ENCODE measurements around the gene PSME3. TPM values are rescaled to one million over a fixed set of nuclear protein-coding genes. Genes with fewer than 3 reads are reported as not detected.

Gene PSME3
- total RNA-seq, 1 experiment from 2014 or later = 192 TPM

- no peak for TF ChIP-seq PRRX2 (CRISPR knock-in tag; IDR thresholded peaks at IDR 0.05)
These were observed 34.5 kb upstream of the PSME3 start, which contains the start of the genes CNTD1 and COA3 (continued) for GRCh38 chr17:42798383-42799380.

GRCh38 chr17:42803074-42803883 is 29.9 kb upstream of the PSME3 start:
- H3K27me3 Mint-ChIP-seq (ENCODE audit: low read depth) = peaks cover 29% of the 10 kb centered on the region
- H3K4me3 Mint-ChIP-seq = no peak overlapping the region
- no peaks in the 10 kb centered on the region for H3K4me1 Mint-ChIP-seq
- CTCF ChIA-PET = interaction anchor here (1.1 to 3.0 kb wide), 4 partner anchors 17 to 226 kb away, joined by 3 to 12 read pairs (median 4); partner anchors contain the start of genes BECN1 and PSMC3IP
- ATAC-seq (no peak), DNase-seq (ENCODE audit: low spot score) (no peak)
- H3K9me3 Mint-ChIP-seq = peaks cover 6% of the 10 kb centered on the region
- TF ChIP-seq ZNF263 (CRISPR knock-in tag; IDR thresholded peaks at IDR 0.05; ENCODE audit: low read depth) = no peak
- no peak for TF ChIP-seq NFE2L1 (CRISPR knock-in tag; IDR thresholded peaks at IDR 0.05)
- no peak for TF ChIP-seq ZBTB21 (CRISPR knock-in tag; IDR thresholded peaks at IDR 0.05; ENCODE audit: borderline replicate concordance)
- no peak for TF ChIP-seq FOXP1 (CRISPR knock-in tag; IDR thresholded peaks at IDR 0.05; ENCODE audit: borderline replicate concordance)
- no peak for TF ChIP-seq ZNF232 (CRISPR knock-in tag; IDR thresholded peaks at IDR 0.05)
- no peak for TF ChIP-seq NR1H2 (CRISPR knock-in tag; IDR thresholded peaks at IDR 0.05)
- TF ChIP-seq HMGA2 (CRISPR knock-in tag; IDR thresholded peaks at IDR 0.05) = no peak
- H3K27ac Mint-ChIP-seq = no peak overlapping the region
- peaks cover 4% of the 10 kb centered on the region for H3K36me3 Mint-ChIP-seq
- POLR2A ChIA-PET = no interaction called here

GRCh38 chr17:42804918-42805367 is 28.3 kb upstream of the PSME3 start:
- Mint-ChIP-seq H3K9me3 (no peaks in the 10 kb centered on the region), H3K4me3 (no peak overlapping the region), H3K4me1 (no peaks in the 10 kb centered on the region), H3K27ac (no peak overlapping the region), H3K36me3 (peaks cover 5% of the 10 kb centered on the region), H3K27me3 (ENCODE audit: low read depth) (peaks cover 16% of the 10 kb centered on the region)
- TF ChIP-seq ZNF423 (CRISPR knock-in tag; IDR thresholded peaks at IDR 0.05) (no peak), TEAD4 (CRISPR knock-in tag; IDR thresholded peaks at IDR 0.05) (no peak), FOXP1 (CRISPR knock-in tag; IDR thresholded peaks at IDR 0.05; ENCODE audit: borderline replicate concordance) (no peak), MAX (CRISPR knock-in tag; IDR thresholded peaks at IDR 0.05) (no peak), CDX4 (CRISPR knock-in tag; IDR thresholded peaks at IDR 0.05; ENCODE audit: borderline replicate concordance) (no peak), GRHL2 (CRISPR knock-in tag; IDR thresholded peaks at IDR 0.05; ENCODE audit: insufficient replicate concordance, severe bottlenecking) (no peak), SOX15 (CRISPR knock-in tag; IDR thresholded peaks at IDR 0.05) (no peak), MLX (CRISPR knock-in tag; IDR thresholded peaks at IDR 0.05) (no peak), ZBTB21 (CRISPR knock-in tag; IDR thresholded peaks at IDR 0.05; ENCODE audit: borderline replicate concordance) (no peak), SMAD3 (CRISPR knock-in tag; IDR thresholded peaks at IDR 0.05; ENCODE audit: borderline replicate concordance) (no peak)
- ChIA-PET CTCF (interaction anchor here (1.8 kb wide), 1 partner anchor 19 kb away, joined by 5 read pairs; the partner anchor contains the start of gene BECN1), POLR2A (interaction anchor here (0.6 kb wide), 2 partner anchors 95 to 1321 kb away, joined by 3 to 6 read pairs; no protein-coding TSS in a partner anchor)
- DNase-seq (ENCODE audit: low spot score) = no peak
- no peak for ATAC-seq

- Mint-ChIP-seq H3K27me3 (ENCODE audit: low read depth) (peaks cover 4% of the 10 kb centered on the region), H3K4me1 (no peaks in the 10 kb centered on the region), H3K36me3 (peaks cover 13% of the 10 kb centered on the region), H3K9me3 (no peaks in the 10 kb centered on the region), H3K27ac (no peak overlapping the region), H3K4me3 (no peak overlapping the region)
- no peak for DNase-seq (ENCODE audit: low spot score)
- ATAC-seq = no peak
- ChIA-PET CTCF (interaction anchor here (1.5 to 1.8 kb wide), 2 partner anchors 14 to 18 kb away, joined by 3 to 5 read pairs; partner anchors contain the start of gene BECN1), POLR2A (interaction anchor here (0.7 kb wide), 1 partner anchor 29 kb away, joined by 3 read pairs; no protein-coding TSS in a partner anchor)
- no peak for TF ChIP-seq CBFB (CRISPR knock-in tag; IDR thresholded peaks at IDR 0.05; ENCODE audit: low read depth)
- no peak for TF ChIP-seq ZNF219 (CRISPR knock-in tag; IDR thresholded peaks at IDR 0.05; ENCODE audit: borderline replicate concordance)
- TF ChIP-seq ZNF671 (CRISPR knock-in tag; IDR thresholded peaks at IDR 0.05) = no peak
- TF ChIP-seq GABPB1 (CRISPR knock-in tag; IDR thresholded peaks at IDR 0.05) = no peak
- no peak for TF ChIP-seq CDX4 (CRISPR knock-in tag; IDR thresholded peaks at IDR 0.05; ENCODE audit: borderline replicate concordance)
- no peak for TF ChIP-seq E2F4 (CRISPR knock-in tag; IDR thresholded peaks at IDR 0.05; ENCODE audit: borderline replicate concordance, low read depth)
These were observed 26.9 kb upstream of the PSME3 start for GRCh38 chr17:42806249-42806648.

Data from WTC11 (cell line).